Measurements from ENCODE around the gene C2CD2L.
A peak's percentile ranks its signal among the peaks of the same experiment; 100 is the strongest.
"Not testable (repeated sequence)": the region's sequence is repeated elsewhere in the genome, so short reads cannot be mapped to it uniquely, and the experiment has no call there.

Gene C2CD2L

DNA sequence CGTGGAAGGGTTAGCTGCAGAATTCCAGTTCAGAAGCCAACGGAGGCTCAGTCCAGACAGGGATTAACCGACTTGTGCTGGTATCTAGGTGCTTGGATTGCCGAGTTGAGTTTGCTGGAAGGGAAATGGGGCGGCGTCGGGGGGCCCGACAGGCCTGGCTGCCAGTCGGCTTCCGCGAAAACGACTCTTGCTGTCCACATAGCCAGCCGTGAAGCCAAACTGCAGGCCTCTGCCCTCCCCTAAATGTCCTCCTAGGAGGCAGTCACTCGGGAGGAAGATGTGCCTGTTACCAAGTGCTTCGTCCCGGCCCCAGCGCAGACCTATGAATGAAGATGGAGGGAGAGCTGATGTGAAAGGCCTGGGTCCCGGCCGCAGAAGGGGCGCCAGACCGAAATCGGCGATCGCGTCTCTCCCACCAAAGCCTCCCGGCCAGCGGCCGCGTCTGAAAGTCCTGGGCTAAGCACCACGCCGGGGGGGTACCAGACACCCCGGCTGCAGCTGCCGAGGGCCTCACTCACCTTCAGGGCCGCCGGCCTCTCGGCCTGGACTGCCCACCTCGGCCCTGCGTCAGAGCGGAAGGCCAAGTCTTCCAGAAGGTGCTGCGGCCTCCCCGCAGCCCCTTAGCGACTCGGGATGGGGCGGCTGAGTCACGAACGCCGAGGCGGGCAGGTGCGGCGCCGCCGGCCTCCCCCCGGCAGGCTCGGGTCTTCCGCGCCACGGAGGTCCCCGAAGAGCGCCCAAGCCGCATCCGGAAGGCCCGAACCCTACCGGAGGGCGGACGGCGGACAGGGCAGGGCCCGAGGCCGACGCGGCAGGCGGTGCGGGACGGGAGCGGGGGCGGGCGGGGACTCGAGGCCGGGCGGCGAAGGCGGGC is 13.0 kb upstream of the C2CD2L start:
- DNase-seq (ENCODE audit: low read depth in 3 of 3), result peak in 2 of 3 experiments; percentile 29 to 41

DNA sequence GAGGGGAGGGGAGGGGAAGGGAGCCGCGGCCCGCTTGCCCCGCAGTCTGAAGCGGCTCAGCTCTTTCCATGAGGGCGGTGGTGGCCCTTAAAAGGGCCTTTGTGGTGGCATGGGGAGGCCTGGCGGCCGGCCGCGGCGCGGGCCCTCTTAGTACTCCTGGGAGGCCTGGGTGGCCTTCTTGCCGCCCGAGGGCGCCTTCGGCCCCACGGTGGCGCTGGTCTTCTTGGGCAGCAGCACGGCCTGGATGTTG is 12.4 kb upstream of the C2CD2L start:
- peak in 1 of 3 experiments; percentile 35 for DNase-seq (ENCODE audit: low read depth in 3 of 3)

DNA sequence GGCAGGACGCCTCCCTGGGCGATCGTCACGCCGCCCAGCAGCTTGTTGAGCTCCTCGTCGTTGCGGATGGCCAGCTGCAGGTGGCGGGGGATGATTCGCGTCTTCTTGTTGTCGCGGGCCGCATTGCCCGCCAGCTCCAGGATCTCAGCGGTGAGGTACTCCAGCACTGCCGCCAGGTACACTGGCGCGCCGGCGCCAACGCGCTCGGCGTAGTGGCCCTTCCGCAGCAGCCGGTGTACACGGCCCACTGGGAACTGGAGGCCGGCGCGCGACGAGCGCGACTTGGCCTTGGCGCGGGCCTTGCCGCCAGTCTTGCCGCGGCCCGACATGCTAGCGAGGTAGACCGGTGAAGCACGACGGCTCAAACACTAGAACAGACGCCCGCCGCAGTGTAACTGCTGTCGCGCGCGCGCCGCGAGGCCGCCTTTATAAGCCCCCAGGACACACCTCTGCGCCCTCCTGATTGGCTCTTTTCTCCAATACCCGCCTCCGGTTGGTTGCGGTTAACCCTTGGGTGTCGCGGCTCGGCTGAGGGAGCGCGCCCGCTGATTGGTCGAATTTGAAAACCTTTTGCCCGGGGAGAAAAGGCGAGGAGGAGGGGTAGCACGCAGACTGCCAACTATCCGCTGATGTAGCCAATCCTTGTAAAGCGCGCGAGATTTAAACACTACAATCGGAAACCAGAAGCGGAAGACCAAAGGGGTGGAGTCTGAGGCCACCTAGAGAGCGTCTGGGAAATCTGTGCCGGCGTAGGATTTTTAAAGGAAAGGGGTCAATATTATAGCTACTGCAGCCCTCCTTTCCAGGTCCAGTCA is 11.9 kb upstream of the C2CD2L start:
- DNase-seq (ENCODE audit: low read depth in 3 of 3), result peak; percentile 96 to 99 (median 99)

DNA sequence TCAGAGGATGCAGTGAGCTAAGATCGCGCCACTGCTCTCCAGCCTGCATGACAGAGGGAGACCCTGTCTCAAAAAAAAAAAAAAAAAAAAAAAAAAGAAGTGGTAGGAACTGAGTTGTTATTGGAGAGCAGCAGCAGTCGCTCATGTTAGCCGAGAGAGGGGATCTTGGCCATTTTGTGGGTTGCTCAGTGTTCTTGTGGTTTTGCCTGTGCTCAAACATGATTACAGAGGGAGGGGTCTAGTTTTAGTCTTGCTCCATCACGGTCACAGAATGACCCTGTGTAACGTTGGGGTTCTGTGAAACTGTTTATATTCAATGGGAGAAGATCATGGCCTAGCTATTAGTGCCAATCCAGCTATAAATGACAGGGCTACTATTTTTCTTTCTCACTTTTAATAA is 7.4 kb upstream of the C2CD2L start:
- no peak for DNase-seq (ENCODE audit: low read depth in 3 of 3)

DNA sequence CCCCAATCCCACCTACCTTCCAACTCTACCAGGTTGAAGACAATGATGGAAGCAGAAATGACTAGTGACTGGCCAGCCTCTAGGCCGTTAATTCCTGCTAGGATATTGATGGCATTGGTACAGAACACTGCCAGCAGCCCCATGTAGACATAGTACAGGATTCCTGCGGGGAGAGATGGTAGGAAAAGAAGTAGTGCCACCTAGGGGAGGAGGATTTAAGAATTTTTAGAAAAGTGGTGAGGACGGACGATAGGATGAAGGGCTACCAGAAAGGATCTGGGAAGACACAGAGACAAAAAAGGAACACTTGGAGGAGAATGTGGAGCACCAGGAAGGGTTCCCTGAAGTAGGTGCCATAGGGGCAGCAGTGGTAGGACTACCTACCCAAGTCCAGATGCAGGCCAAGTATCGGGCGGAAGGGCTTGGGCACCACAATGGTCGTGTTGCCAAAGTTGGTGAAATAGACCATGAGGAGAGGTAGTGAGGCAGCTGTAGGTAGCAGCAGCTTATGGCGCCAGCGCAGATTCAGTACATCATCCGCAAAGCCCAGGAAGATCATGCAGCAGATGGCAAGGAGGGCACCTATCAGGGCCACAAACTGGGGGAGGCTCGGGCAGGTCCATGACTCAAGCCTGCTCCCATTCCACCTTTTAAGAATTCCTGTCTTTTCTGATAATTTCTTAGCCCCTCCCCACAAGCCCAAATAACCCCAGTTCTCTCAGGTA is 6.7 kb upstream of the C2CD2L start:
- no peak for DNase-seq (ENCODE audit: low read depth in 3 of 3)

DNA sequence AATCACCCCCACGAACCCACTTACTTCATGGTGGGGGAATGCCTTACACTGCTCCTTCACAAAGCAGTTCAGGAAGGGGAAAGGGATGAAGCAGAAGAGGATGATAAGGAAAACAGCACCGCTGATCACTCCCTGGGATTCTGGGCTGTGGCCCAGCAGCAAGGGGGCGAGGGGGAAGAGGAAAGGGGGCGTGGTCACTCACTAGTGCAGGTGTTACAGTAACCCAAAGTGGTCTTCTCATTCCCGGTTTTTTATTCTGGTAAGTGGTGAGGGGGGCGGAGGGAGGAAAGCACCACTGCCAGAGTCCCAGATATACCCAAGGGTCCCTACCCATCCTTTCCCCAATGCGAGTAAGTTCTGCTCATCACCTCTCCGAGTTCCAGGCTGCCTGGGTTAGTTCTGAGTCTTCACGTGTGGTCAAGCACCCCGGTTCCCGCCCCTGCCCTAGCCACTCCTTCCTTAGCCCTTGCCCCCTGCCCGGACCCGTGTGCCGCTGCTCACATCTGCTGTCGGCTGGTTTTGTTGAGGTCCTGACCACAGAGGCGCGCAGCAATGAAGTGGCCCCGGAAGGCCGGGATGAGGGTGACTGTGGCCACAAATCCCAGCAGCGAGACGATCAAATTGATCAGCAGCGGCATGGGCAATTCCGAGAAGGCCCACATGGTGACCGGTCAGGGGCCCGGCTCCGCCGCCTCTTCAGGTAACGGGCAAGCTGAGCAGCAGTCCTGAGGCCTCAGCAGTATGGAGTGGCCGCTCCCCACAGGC is 6.0 kb upstream of the C2CD2L start:
- DNase-seq (ENCODE audit: low read depth in 3 of 3), result no peak

DNA sequence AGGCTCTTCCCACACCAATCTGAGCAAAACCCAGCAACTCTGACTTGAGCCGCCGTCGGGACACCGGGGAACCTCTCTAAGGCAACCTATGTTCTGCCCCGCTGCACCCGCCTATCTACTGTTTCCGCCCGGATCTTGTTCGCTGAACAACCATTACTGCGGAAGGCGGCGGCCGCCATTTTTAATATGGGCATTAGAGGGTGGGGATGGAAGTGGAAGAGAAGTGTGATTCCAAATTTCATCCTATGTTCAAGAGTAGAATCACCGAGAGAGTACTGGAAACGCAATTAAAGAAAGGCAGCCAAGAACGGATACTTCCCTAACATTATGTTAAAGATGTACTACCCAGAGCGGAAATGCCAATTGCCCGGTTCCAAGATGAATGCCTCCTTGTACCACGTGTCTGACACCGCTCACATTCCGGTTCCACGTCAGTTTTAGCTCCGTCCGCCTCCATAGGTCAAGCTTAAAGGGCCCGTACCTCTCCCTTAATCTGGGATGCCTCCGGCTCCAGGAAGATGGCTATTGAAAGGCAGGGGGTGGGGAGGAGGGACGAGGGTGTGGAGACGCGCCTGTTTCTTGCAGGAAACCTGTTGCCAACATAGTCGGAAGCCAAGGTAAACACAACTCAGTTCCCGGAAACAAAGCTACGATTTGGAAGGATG is 5.3 kb upstream of the C2CD2L start, which contains the start of gene DPAGT1:
Gene DPAGT1 (minus strand): TSS at position 95 of the 665 bp plus-strand sequence. CDS start 198 bp downstream, outside the sequence.
- peak; percentile 65 to 78 (median 67) for DNase-seq (ENCODE audit: low read depth in 3 of 3)

DNA sequence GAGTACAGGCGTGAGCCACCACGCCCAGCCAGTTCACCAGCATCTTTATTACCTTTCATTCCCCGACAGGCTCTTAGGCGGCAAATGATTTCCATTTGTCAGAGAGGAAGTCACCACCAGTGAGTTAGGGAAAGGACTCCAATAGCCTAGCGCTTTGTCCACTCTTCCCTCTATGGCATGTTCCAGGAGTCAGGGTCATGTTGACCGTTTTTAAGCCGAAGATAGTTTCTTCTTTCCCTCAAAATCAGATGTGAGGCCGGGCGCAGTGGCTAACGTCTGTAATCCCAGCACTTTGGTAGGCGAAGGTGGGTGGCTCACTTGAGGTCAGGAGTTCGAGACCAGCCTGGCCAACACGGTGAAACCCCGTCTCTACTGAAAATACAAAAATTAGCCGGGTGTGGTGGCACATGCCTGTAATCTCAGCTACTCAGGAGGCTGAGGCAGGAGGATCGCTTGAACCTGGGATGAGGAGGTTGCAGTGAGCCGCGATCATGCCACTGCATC is 3.9 kb upstream of the C2CD2L start:
- DNase-seq (ENCODE audit: low read depth in 3 of 3), result not testable (repeated sequence)

DNA sequence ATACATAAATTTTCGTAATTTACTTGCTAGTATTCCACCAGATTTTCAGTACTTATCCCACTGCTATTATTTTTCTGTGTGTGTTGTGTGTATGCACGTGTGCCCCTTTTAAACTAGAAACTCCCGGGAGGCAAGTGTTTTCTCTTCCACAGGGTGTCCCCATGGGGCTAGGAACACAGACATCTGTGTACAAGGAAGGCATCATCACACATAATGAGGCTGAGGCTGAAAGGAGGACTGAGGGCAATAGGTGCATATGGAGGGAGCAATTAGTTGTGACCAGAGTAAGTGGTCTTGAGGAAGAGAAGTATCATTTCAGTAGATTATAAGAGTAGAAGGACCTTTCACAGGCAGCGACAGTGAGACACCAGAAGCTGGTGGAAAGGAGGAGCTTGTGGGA is 3.4 kb upstream of the C2CD2L start:
- no peak for DNase-seq (ENCODE audit: low read depth in 3 of 3)

DNA sequence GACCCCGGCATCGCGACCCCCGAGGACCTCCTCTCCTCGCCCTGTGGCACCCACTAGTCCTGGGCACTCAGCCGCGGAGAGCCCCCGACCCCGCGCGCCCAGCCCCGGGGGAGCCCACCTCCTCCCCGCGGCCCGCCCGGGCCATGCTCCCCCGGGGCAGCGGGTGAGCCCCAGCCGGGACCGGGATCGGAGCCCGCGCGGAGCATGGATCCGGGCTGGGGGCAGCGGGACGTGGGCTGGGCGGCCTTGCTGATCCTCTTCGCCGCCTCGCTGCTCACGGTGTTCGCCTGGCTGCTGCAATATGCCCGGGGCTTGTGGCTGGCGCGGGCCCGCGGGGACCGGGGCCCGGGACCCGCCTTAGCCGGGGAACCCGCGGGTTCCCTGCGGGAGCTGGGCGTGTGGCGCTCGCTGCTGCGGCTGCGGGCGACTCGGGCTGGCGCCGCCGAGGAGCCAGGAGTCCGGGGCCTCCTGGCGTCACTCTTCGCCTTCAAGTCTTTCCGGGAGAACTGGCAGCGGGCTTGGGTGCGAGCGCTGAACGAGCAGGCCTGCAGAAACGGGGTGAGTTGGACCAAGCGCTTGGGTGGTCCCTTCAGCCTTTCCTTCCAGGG is 498 bp downstream of the C2CD2L start:
- no peak for DNase-seq (ENCODE audit: low read depth in 3 of 3)

DNA sequence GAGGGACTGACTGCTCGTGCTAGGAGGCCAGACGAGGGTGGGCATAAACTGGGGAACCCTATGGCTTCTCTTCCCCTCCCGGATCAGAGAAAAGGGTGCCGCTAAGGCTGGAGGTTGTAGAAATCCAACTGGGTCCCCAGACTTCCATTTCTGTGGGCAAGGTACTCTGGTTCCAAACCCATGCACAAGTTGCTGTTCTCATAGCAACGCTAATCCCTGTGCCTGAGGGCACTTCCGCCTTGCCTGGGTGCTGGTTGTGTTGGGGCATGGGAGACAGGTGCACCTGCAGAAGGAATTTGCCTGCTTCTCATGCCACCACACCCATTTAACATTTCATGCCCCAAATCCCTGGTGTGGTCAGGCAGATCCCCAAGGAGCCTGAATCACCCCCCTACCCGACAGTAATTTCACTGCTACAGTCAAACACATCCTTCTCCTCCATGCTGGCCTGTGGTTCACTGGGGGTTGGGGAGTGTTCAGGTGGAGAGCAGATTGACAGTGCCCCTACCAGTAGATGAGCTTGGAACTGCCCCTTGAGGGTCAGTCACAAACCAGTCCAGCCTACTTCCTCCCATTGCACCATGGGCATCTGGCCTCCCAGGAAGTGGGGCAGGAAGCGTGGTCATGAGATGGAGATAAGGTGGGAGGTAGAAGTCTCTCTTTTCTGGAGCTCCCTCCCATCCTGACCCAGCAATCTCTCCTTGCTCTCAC is 1.2 kb downstream of the C2CD2L start:
- no peak for DNase-seq (ENCODE audit: low read depth in 3 of 3)

DNA sequence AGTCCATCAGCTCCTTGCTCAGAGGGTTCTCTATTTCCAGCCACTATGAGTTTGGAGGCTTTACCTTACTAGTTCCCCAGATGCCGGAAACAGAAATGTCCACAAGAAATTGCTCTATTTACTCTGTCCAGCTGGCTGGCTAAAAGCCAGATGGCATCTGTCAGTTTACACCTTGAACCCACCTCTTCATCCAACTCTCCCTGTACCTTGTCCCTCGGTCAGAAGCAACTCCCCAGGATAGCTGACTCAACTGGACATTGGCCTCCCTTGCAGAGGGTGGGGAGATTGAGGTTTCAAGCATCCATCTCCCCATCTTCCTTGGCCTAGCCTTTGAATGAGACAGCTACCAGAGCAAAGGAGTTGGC is 1.7 kb downstream of the C2CD2L start:
- DNase-seq (ENCODE audit: low read depth in 3 of 3), result no peak

DNA sequence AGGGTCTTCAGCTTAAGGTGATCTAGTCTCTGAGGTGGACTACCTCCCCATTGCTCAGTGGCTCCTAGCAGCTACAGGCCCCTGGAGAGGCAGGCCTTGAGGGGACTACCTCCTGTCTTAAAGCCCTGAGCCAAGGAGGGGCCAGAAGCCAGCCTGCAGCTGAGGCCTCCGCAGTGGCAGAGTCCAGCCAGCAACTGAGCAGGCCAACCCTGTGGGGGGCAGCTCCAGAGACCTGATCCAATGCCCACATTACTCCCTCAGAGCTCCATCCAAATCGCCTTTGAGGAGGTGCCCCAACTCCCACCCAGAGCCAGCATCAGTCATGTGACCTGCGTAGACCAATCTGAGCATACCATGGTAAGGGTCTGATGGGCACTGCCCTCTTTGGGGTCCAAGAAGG is 2.7 kb downstream of the C2CD2L start:
- no peak for DNase-seq (ENCODE audit: low read depth in 3 of 3)

DNA sequence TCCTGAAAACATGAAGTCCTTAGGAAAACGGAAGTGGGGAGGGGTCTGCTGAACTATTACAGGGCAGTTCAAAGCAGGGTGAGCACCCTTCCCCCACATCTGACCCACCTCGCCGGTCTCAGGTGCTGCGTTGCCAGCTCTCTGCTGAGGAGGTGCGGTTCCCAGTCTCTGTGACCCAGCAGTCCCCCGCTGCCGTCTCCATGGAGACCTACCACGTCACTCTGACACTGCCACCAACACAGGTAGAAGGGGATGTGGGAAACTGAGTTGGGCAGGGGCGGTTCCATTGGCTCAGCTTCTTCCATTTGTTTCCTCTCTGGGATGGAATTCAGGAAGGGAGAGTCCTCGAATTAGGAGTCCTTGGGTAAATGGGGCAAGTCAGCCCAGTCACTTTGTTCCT is 3.3 kb downstream of the C2CD2L start:
- no peak for DNase-seq (ENCODE audit: low read depth in 3 of 3)

DNA sequence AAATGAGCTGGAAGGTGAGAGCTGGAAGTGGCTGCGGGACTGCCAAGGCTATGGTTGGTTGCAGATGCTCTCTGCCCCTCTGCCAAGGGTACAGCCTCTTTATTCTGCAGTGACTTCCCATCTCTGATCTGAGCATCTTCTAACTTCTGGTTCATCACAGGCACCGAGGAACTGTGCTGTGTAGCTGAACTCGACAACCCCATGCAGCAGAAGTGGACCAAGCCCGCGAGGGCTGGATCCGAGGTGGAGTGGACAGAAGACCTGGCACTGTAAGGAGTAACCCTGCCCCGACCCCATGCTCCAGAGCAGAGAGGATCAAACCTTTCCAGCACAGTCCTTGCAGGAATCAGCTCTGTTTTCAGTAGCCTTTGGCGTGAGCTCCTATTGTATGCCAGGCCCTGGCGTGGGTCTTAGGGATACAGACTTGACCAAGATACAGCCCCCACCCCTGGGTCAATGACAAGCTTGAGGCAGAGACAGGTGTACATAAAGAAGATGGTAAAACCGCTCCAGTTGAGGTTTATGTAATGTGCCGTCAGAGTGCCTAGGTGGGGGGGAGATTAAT is 4.3 kb downstream of the C2CD2L start:
- DNase-seq (ENCODE audit: low read depth in 3 of 3), result no peak

DNA sequence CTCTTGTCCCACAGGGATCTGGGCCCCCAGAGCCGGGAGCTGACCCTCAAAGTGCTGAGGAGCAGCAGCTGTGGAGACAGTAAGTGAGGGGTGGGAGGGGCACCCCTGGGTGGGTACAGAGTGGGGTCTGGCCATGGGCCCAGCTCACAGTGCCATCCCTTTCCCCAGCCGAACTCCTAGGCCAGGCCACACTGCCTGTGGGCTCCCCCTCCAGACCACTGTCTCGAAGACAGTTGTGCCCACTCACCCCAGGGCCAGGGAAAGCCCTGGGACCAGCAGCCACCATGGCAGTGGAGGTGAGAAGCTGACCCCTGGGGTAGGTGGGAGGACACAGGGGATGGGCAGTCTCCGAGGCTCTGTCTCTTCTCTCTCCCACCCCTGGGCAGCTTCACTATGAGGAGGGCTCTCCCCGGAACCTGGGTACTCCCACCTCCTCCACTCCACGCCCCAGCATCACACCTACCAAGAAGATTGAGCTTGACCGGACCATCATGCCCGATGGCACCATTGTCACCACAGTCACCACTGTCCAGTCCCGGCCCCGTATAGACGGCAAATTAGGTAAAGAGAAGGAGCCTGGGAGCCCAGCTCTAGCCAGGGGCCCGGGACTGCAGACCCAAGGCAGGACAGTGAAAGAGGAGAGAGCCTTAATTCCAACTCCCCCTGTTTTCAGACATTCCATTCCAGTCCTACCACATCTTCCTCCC is 5.3 kb downstream of the C2CD2L start:
- DNase-seq (ENCODE audit: low read depth in 3 of 3), result no peak

DNA sequence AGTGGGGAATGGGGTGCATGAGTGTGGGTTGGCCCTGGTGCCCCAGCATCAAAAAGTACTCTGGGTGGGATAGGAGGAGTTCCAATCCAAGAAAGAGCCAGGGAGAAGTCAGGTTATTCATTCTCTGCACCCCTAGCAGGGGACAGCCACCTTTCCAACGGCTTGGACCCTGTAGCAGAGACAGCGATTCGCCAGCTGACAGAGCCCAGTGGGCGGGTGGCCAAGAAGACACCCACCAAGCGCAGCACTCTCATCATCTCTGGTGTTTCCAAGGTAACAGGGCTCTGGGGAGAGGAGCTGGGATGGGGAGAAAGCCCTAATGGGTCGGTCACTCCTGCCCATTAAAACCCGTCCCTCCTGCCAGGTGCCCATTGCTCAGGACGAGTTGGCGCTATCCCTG is 6.6 kb downstream of the C2CD2L start:
- no peak for DNase-seq (ENCODE audit: low read depth in 3 of 3)

DNA sequence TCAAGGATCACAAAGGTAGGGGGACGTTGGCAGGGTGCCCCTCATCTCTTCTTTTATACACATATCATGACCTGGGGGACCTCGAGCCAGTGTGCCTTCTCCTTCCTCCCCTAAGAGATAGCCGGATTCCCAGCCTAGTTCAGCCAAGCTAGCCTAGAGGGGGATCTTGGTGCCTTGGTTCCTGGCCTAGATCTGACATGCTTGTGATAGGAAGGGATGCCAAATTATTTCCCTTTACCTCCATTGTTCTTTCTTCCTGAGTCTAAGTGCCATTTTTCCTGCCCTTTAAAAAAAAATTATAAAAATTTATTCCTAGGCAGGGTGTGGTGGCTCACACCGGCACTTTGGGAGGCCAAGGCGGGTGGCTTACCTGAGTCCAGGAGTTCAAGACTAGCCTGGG is 7.2 kb downstream of the C2CD2L start:
- DNase-seq (ENCODE audit: low read depth in 3 of 3), result no peak

Data from stimulated activated CD4-positive, alpha-beta T cell treated with anti-CD3 and anti-CD28 coated beads, TNF-alpha, amount 100 ng/mL, for 4 hours (primary cell).